ENCODE measurements around the gene MPI.

Gene MPI

GRCh38 chr15:74857082-74857655, 32.7 kb upstream of the MPI start:
- TF ChIP-seq POLR2A (IDR thresholded peaks at IDR 0.05; ENCODE audit: extremely low read depth, insufficient read length), result no peak
- no peak for TF ChIP-seq MYC (IDR thresholded peaks at IDR 0.05; ENCODE audit: low read depth, low read length)
- TF ChIP-seq MAX (IDR thresholded peaks at IDR 0.05; ENCODE audit: low read depth, low read length), result no peak
- TF ChIP-seq CTCF (IDR thresholded peaks at IDR 0.05; ENCODE audit: low read depth, low read length), result no peak
- no peak overlapping the region for H3K4me3 ChIP-seq (ENCODE audit: low read depth, low read length)
- no peak for DNase-seq (ENCODE audit: low read depth)

GRCh38 chr15:74857671-74858368, 32.0 kb upstream of the MPI start:
- TF ChIP-seq POLR2A (IDR thresholded peaks at IDR 0.05; ENCODE audit: extremely low read depth, insufficient read length) (no peak), MYC (IDR thresholded peaks at IDR 0.05; ENCODE audit: low read depth, low read length) (no peak), CTCF (IDR thresholded peaks at IDR 0.05; ENCODE audit: low read depth, low read length) (no peak), MAX (IDR thresholded peaks at IDR 0.05; ENCODE audit: low read depth, low read length) (no peak)
- no peak overlapping the region for H3K4me3 ChIP-seq (ENCODE audit: low read depth, low read length)
- DNase-seq (ENCODE audit: low read depth), result no peak

- no peak for DNase-seq (ENCODE audit: low read depth)
- no peak overlapping the region for H3K4me3 ChIP-seq (ENCODE audit: low read depth, low read length)
- TF ChIP-seq MYC (IDR thresholded peaks at IDR 0.05; ENCODE audit: low read depth, low read length) (no peak), CTCF (IDR thresholded peaks at IDR 0.05; ENCODE audit: low read depth, low read length) (no peak), POLR2A (IDR thresholded peaks at IDR 0.05; ENCODE audit: extremely low read depth, insufficient read length) (no peak), MAX (IDR thresholded peaks at IDR 0.05; ENCODE audit: low read depth, low read length) (no peak)
These were observed 31.5 kb upstream of the MPI start for GRCh38 chr15:74858369-74858740.

GRCh38 chr15:74863239-74864056, 26.4 kb upstream of the MPI start:
- no peak overlapping the region for H3K4me3 ChIP-seq (ENCODE audit: low read depth, low read length)
- TF ChIP-seq POLR2A (IDR thresholded peaks at IDR 0.05; ENCODE audit: extremely low read depth, insufficient read length) (no peak), MYC (IDR thresholded peaks at IDR 0.05; ENCODE audit: low read depth, low read length) (no peak), CTCF (IDR thresholded peaks at IDR 0.05; ENCODE audit: low read depth, low read length) (no peak), MAX (IDR thresholded peaks at IDR 0.05; ENCODE audit: low read depth, low read length) (no peak)
- DNase-seq (ENCODE audit: low read depth), result no peak

- no peak for DNase-seq (ENCODE audit: low read depth)
These were observed 25.5 kb upstream of the MPI start for GRCh38 chr15:74864296-74864695.

More at GRCh38 chr15:74864296-74864695, 25.5 kb upstream of the MPI start:
- H3K4me3 ChIP-seq (ENCODE audit: low read depth, low read length), result no peak overlapping the region
- TF ChIP-seq POLR2A (IDR thresholded peaks at IDR 0.05; ENCODE audit: extremely low read depth, insufficient read length) (no peak), MAX (IDR thresholded peaks at IDR 0.05; ENCODE audit: low read depth, low read length) (no peak), MYC (IDR thresholded peaks at IDR 0.05; ENCODE audit: low read depth, low read length) (no peak), CTCF (IDR thresholded peaks at IDR 0.05; ENCODE audit: low read depth, low read length) (no peak)

Measured in NB4 (cell line).